GM12878 (cell line): ENCODE data around the gene SETD1B. TPM values are rescaled to one million over a fixed set of nuclear protein-coding genes. Genes with fewer than 3 reads are reported as not detected.

Experiments used
- ASH2L ChIP-seq: fragments of 300-600, 200-600 bp; sonication (generic); IDR thresholded peaks from 2 replicates; pipeline ENCODE4 v1.6.1; 2017; ENCODE audit warnings: low read depth, mild to moderate bottlenecking, borderline replicate concordance
- BCL11A ChIP-seq: IDR thresholded peaks from 2 replicates; pipeline ENCODE4 v1.6.1; 2011; ENCODE audit warnings: low read depth, low read length
- BRCA1 ChIP-seq: IDR thresholded peaks from 2 replicates; pipeline ENCODE4 v1.6.1; 2011; ENCODE audit warnings: low read depth, low read length, improper control_type of control experiment
- CEBPB ChIP-seq, 2 experiments: fragments of 150-350 bp in 1 of 2; IDR thresholded peaks; 2 replicates each; pipeline ENCODE4 v1.6.1; 2012 to 2014; ENCODE audit warnings: low read depth in 2 of 2, low read length in 2 of 2, borderline replicate concordance in 1 of 2, inconsistent platforms in 1 of 2
- CHD1 ChIP-seq: IDR thresholded peaks from 2 replicates; pipeline ENCODE4 v1.6.1; 2012; ENCODE audit warnings: low read depth, low read length, improper control_type of control experiment
- CREM ChIP-seq: IDR thresholded peaks from 2 replicates; pipeline ENCODE4 v1.6.1; 2014; ENCODE audit warnings: antibody characterized with exemption, low read depth
- HDAC2 ChIP-seq: fragments of 200-600 bp; sonication (generic); IDR thresholded peaks from 2 replicates; pipeline ENCODE4 v1.6.1; 2017
- IRF3 ChIP-seq: fragments of 450-650 bp; IDR thresholded peaks from 2 replicates; pipeline ENCODE4 v1.6.1; 2014; ENCODE audit warnings: mild to moderate bottlenecking
- JUND ChIP-seq: IDR thresholded peaks from 2 replicates; pipeline ENCODE4 v1.6.1; 2012; ENCODE audit warnings: low read depth, mild to moderate bottlenecking, low read length, improper control_type of control experiment, moderate library complexity
- NRF1 ChIP-seq: conservative IDR thresholded peaks from 2 replicates; pipeline ENCODE4 v1.6.1; 2011; ENCODE audit warnings: mild to moderate bottlenecking, low read depth, low read length, improper control_type of control experiment
- PAX5 ChIP-seq: IDR thresholded peaks from 2 replicates; pipeline ENCODE4 v1.6.1; 2011; ENCODE audit warnings: low read depth, low read length, borderline replicate concordance
- PBX3 ChIP-seq: IDR thresholded peaks from 2 replicates; pipeline ENCODE4 v1.6.1; 2011; ENCODE audit warnings: mild to moderate bottlenecking, low read depth, low read length, moderate library complexity; ENCODE audit not compliant: insufficient replicate concordance
- PML ChIP-seq: IDR thresholded peaks from 2 replicates; pipeline ENCODE4 v1.6.1; 2012; ENCODE audit warnings: low read length, inconsistent platforms
- POLR2AphosphoS5 ChIP-seq: IDR thresholded peaks from 2 replicates; pipeline ENCODE4 v1.6.1; 2011; ENCODE audit warnings: mild to moderate bottlenecking, low read length, inconsistent platforms
- PRDM15 ChIP-seq: fragments of 450-650 bp; formaldehyde crosslinking; IDR thresholded peaks from 2 replicates; pipeline ENCODE4 v1.4.0; 2020; ENCODE audit warnings: mild to moderate bottlenecking, moderate library complexity
- RCOR1 ChIP-seq: conservative IDR thresholded peaks from 2 replicates; pipeline ENCODE4 v1.6.1; 2012; ENCODE audit warnings: low read depth, low read length, improper control_type of control experiment
- RELB ChIP-seq: fragments of 450-650 bp; IDR thresholded peaks from 2 replicates; pipeline ENCODE4 v1.6.1; 2017; ENCODE audit warnings: low read depth, mild to moderate bottlenecking, moderate library complexity
- RFX5 ChIP-seq: IDR thresholded peaks from 2 replicates; pipeline ENCODE4 v1.6.1; 2011; ENCODE audit warnings: low read depth, low read length, improper control_type of control experiment
- SMARCA5 ChIP-seq: fragments of 450-650 bp; IDR thresholded peaks from 2 replicates; pipeline ENCODE4 v1.6.1; 2017; ENCODE audit warnings: mild to moderate bottlenecking
- SREBF1 ChIP-seq: IDR thresholded peaks from 2 replicates; pipeline ENCODE4 v1.6.1; 2012; ENCODE audit warnings: mild to moderate bottlenecking, low read length
- SRF ChIP-seq, 2 experiments: IDR thresholded peaks; 2 replicates each; pipeline ENCODE4 v1.6.1; 2011; ENCODE audit warnings: low read depth in 2 of 2, low read length in 2 of 2, mild to moderate bottlenecking in 1 of 2, moderate library complexity in 1 of 2
- SUZ12 ChIP-seq: fragments of 200-600 bp; sonication (generic); IDR thresholded peaks from one replicate; pipeline ENCODE4 v1.6.1; 2018; ENCODE audit warnings: antibody characterized with exemption, mild to moderate bottlenecking; ENCODE audit not compliant: unreplicated experiment
- WRNIP1 ChIP-seq: IDR thresholded peaks from 2 replicates; pipeline ENCODE4 v1.6.1; 2011; ENCODE audit warnings: low read depth, low read length, improper control_type of control experiment, borderline replicate concordance
- YBX1 ChIP-seq: fragments of 450-650 bp; IDR thresholded peaks from 2 replicates; pipeline ENCODE4 v1.6.1; 2016; ENCODE audit warnings: antibody characterized with exemption
- ZNF24 ChIP-seq: fragments of 450-650 bp; IDR thresholded peaks from 2 replicates; pipeline ENCODE4 v1.6.1; 2017; ENCODE audit warnings: antibody characterized with exemption, mild to moderate bottlenecking
- polyA plus RNA-seq, 11 experiments: library from polyadenylated mRNA; depleted of rRNA in 4 of 11; unstranded in 6 of 11; stranded (reverse) in 5 of 11; fragments of >200 nt; fragmentation: Nextera tagmentation in 4 of 11; fragmentation: Illumina TruSeq in 1 of 11; extraction: Ambion mirVana in 4 of 11; extraction: Trizol in 1 of 11; gene quantifications; 1 replicate in 1 of 11; 2 replicates in 10 of 11; pipeline versions ENCODE4 v1.2.1 to v1.2.3, GENCODE V29; 2011 to 2016; ENCODE audit warnings: inconsistent platforms in 2 of 11, missing spikeins in 2 of 11, low read depth in 1 of 11
- total RNA-seq, 4 experiments: library from RNA; depleted of rRNA in 3 of 4; stranded (reverse); fragments of >200 nt in 3 of 4; fragmentation: Illumina TruSeq in 1 of 4; extraction: Trizol in 1 of 4; gene quantifications; 2 replicates each; pipeline versions ENCODE4 v1.2.1 to v1.2.3, GENCODE V29; 2013 to 2021

The SETD1B gene
- total and polyA plus RNA-seq, 10 of the 15 experiments (the other 5 are each of a cell fraction or from before 2014, with no cell fraction given), result 0.50 to 17.3 (median 1.6) TPM

- TF ChIP-seq RCOR1 (no peak), PRDM15 (CRISPR knock-in tag) (no peak), HDAC2 (no peak), POLR2AphosphoS5 (no peak), BRCA1 (no peak), SMARCA5 (peak; percentile 77), PBX3 (no peak), JUND (no peak), RELB (no peak), CREM (no peak), SRF (IDR thresholded peaks at IDR 0.05; ENCODE audit: low read depth in 2 of 2, low read length in 2 of 2) (no peak), IRF3 (no peak), ASH2L (no peak), NRF1 (no peak), SUZ12 (no peak), WRNIP1 (no peak), CEBPB (IDR thresholded peaks at IDR 0.05; ENCODE audit: borderline replicate concordance in 1 of 2, low read depth in 2 of 2, low read length in 2 of 2) (no peak), PML (no peak), ZNF24 (no peak), CHD1 (no peak), PAX5 (0 out of 2 replicates have a peak, but pooled peaks have one; percentile 20), SREBF1 (no peak), YBX1 (no peak), RFX5 (no peak), BCL11A (no peak)
Measured at GRCh38 chr12:121773011-121773777, 30.6 kb upstream of the SETD1B start (continued).
